ENCODE results near the gene EPX.

EPX gene

GRCh38 chr17:58249270-58250133 is 57.0 kb downstream of the EPX start:
- peak; percentile 69 for DNase-seq
- peak; percentile 97 for TF ChIP-seq CTCF (IDR thresholded peaks at IDR 0.05; ENCODE audit: low read depth, low read length)
- Histone ChIP-seq H3K36me3 (no peaks in the 10 kb centered on the region), H3K27ac (peak overlapping the region; percentile 24), H3K4me3 (ENCODE audit: low read depth, low read length) (no peak overlapping the region), H3K27me3 (ENCODE audit: insufficient read depth, low read depth, severe bottlenecking) (no peaks in the 10 kb centered on the region), H3K9me3 (ENCODE audit: severe bottlenecking) (no peaks in the 10 kb centered on the region)

- H3K27ac ChIP-seq: no peak overlapping the region; the same call in 1 of the 2 replicates
- no peak for TF ChIP-seq CTCF (IDR thresholded peaks at IDR 0.05; ENCODE audit: low read depth, low read length)
- no peak overlapping the region for H3K4me3 ChIP-seq (ENCODE audit: low read depth, low read length)
- H3K36me3 ChIP-seq: no peaks in the 10 kb centered on the region
- no peak for DNase-seq
- H3K9me3 ChIP-seq (ENCODE audit: severe bottlenecking): no peaks in the 10 kb centered on the region
- no peaks in the 10 kb centered on the region for H3K27me3 ChIP-seq (ENCODE audit: insufficient read depth, low read depth, severe bottlenecking)
Observed at GRCh38 chr17:58250344-58251011, 58.0 kb downstream of the EPX start.

GRCh38 chr17:58252141-58252540 is 59.6 kb downstream of the EPX start:
- Histone ChIP-seq H3K27ac (no peak overlapping the region), H3K9me3 (ENCODE audit: severe bottlenecking) (no peaks in the 10 kb centered on the region), H3K4me3 (ENCODE audit: low read depth, low read length) (no peak overlapping the region), H3K36me3 (no peaks in the 10 kb centered on the region), H3K27me3 (ENCODE audit: insufficient read depth, low read depth, severe bottlenecking) (no peaks in the 10 kb centered on the region)
- TF ChIP-seq CTCF (IDR thresholded peaks at IDR 0.05; ENCODE audit: low read depth, low read length): no peak
- DNase-seq: no peak

- Histone ChIP-seq H3K4me3 (ENCODE audit: low read depth, low read length) (no peak overlapping the region), H3K9me3 (ENCODE audit: severe bottlenecking) (no peaks in the 10 kb centered on the region), H3K36me3 (no peaks in the 10 kb centered on the region), H3K27me3 (ENCODE audit: insufficient read depth, low read depth, severe bottlenecking) (no peaks in the 10 kb centered on the region), H3K27ac (no peak overlapping the region)
- TF ChIP-seq CTCF (IDR thresholded peaks at IDR 0.05; ENCODE audit: low read depth, low read length): no peak
- no peak for DNase-seq
Observed at GRCh38 chr17:58253082-58253481, 60.6 kb downstream of the EPX start.
